ENCODE results near the gene TEX264.

Gene TEX264

GRCh38 chr3:51680663-51681230, 9.7 kb downstream of the TEX264 start (continued):
- no peak for TF ChIP-seq POU6F1 (CRISPR knock-in tag; IDR thresholded peaks at IDR 0.05; ENCODE audit: borderline replicate concordance, low read depth)
- TF ChIP-seq ZNF8 (CRISPR knock-in tag; IDR thresholded peaks at IDR 0.05) = no peak

GRCh38 chr3:51681453-51681852, 10.4 kb downstream of the TEX264 start:
- TF ChIP-seq ARNTL (CRISPR knock-in tag; IDR thresholded peaks at IDR 0.05; ENCODE audit: borderline replicate concordance, low read depth) = no peak
- no peak for TF ChIP-seq ZFP3 (CRISPR knock-in tag; IDR thresholded peaks at IDR 0.05)
- TF ChIP-seq ZNF565 (CRISPR knock-in tag; conservative IDR thresholded peaks at IDR 0.05; ENCODE audit: low read depth) = no peak
- TF ChIP-seq TSHZ2 (CRISPR knock-in tag; IDR thresholded peaks at IDR 0.05) = no peak
- no peak for TF ChIP-seq BACH2 (CRISPR knock-in tag; IDR thresholded peaks at IDR 0.05; ENCODE audit: borderline replicate concordance)
- TF ChIP-seq TOX (CRISPR knock-in tag; IDR thresholded peaks at IDR 0.05; ENCODE audit: borderline replicate concordance) = no peak
- TF ChIP-seq CREB5 (CRISPR knock-in tag; IDR thresholded peaks at IDR 0.05; ENCODE audit: low read depth) = no peak
- TF ChIP-seq TCF4 (CRISPR knock-in tag; IDR thresholded peaks at IDR 0.05; ENCODE audit: borderline replicate concordance) = no peak
- no peak for TF ChIP-seq CSRNP3 (CRISPR knock-in tag; IDR thresholded peaks at IDR 0.05)
- no peak for TF ChIP-seq ZNF70 (CRISPR knock-in tag; IDR thresholded peaks at IDR 0.05)
- no peak for TF ChIP-seq ESRRG (CRISPR knock-in tag; IDR thresholded peaks at IDR 0.05)
- no peak for TF ChIP-seq OSR1 (CRISPR knock-in tag; IDR thresholded peaks at IDR 0.05)
- no peak for TF ChIP-seq RARB (CRISPR knock-in tag; IDR thresholded peaks at IDR 0.05)
- TF ChIP-seq POU6F1 (CRISPR knock-in tag; IDR thresholded peaks at IDR 0.05; ENCODE audit: borderline replicate concordance, low read depth) = no peak
- TF ChIP-seq ZC3H10 (CRISPR knock-in tag; IDR thresholded peaks at IDR 0.05) = no peak
- TF ChIP-seq GLIS3 (CRISPR knock-in tag; IDR thresholded peaks at IDR 0.05) = no peak
- no peak for TF ChIP-seq CSDC2 (CRISPR knock-in tag; IDR thresholded peaks at IDR 0.05)
- TF ChIP-seq PPARA (CRISPR knock-in tag; IDR thresholded peaks at IDR 0.05; ENCODE audit: borderline replicate concordance) = no peak
- ATAC-seq = peak; percentile 28

- ATAC-seq = peak; percentile 97
- TF ChIP-seq CREB5 (CRISPR knock-in tag; IDR thresholded peaks at IDR 0.05; ENCODE audit: low read depth) (no peak), ZC3H10 (CRISPR knock-in tag; IDR thresholded peaks at IDR 0.05) (no peak), ZFP30 (CRISPR knock-in tag; IDR thresholded peaks at IDR 0.05) (no peak), TCF4 (CRISPR knock-in tag; IDR thresholded peaks at IDR 0.05; ENCODE audit: borderline replicate concordance) (peak; percentile 58; the same call in 1 of the 2 replicates), BACH2 (CRISPR knock-in tag; IDR thresholded peaks at IDR 0.05; ENCODE audit: borderline replicate concordance) (no peak)
Observed at GRCh38 chr3:51682079-51682478, 11.0 kb downstream of the TEX264 start.

All from SK-N-SH treated with all-trans-retinoic acid at 6 μM for 48 hours (cell line).